ENCODE results near the gene RTP5. TPM values are rescaled to one million over a fixed set of nuclear protein-coding genes. Genes with fewer than 3 reads are reported as not detected.

Gene RTP5
- polyA plus RNA-seq, 1 experiment, result not detected

- POLR2A ChIA-PET, result no interaction called here
- TF ChIP-seq CTCF (IDR thresholded peaks at IDR 0.05; ENCODE audit: insufficient read depth, low read depth, low read length), result no peak
- CTCF ChIA-PET, result interaction anchor here (1.1 kb wide), 1 partner anchor 14 kb away, joined by 3 read pairs; no protein-coding TSS in a partner anchor
- no peaks in the 10 kb centered on the region for H3K36me3 ChIP-seq (ENCODE audit: control insufficient read depth, insufficient read depth, low read length)
- H3K4me3 ChIP-seq (ENCODE audit: low read depth, low read length), result no peak overlapping the region
- no peak for DNase-seq (ENCODE audit: low read depth)
- no peaks in the 10 kb centered on the region for H3K27me3 ChIP-seq (ENCODE audit: control insufficient read depth, insufficient read depth, low read length)
Measured at GRCh38 chr2:241884951-241885290, 15.4 kb downstream of the RTP5 start.

- no peak for DNase-seq (ENCODE audit: low read depth)
- POLR2A ChIA-PET, result no interaction called here
- CTCF ChIA-PET, result interaction anchor here (1.0 to 1.1 kb wide), 2 partner anchors 13 to 220 kb away, joined by 3 read pairs; no protein-coding TSS in a partner anchor
- Histone ChIP-seq H3K36me3 (ENCODE audit: control insufficient read depth, insufficient read depth, low read length) (no peaks in the 10 kb centered on the region), H3K27me3 (ENCODE audit: control insufficient read depth, insufficient read depth, low read length) (no peaks in the 10 kb centered on the region), H3K4me3 (ENCODE audit: low read depth, low read length) (no peak overlapping the region)
- TF ChIP-seq CTCF (IDR thresholded peaks at IDR 0.05; ENCODE audit: insufficient read depth, low read depth, low read length), result no peak
Measured at GRCh38 chr2:241885291-241885945, 15.9 kb downstream of the RTP5 start.

GRCh38 chr2:241885946-241886643 is 16.6 kb downstream of the RTP5 start:
- Histone ChIP-seq H3K36me3 (ENCODE audit: control insufficient read depth, insufficient read depth, low read length) (no peaks in the 10 kb centered on the region), H3K27me3 (ENCODE audit: control insufficient read depth, insufficient read depth, low read length) (no peaks in the 10 kb centered on the region), H3K4me3 (ENCODE audit: low read depth, low read length) (no peak overlapping the region)
- TF ChIP-seq CTCF (IDR thresholded peaks at IDR 0.05; ENCODE audit: insufficient read depth, low read depth, low read length), result no peak
- no peak for DNase-seq (ENCODE audit: low read depth)
- CTCF ChIA-PET, result interaction anchor here (1.0 kb wide), 1 partner anchor 221 kb away, joined by 3 read pairs; no protein-coding TSS in a partner anchor
- POLR2A ChIA-PET, result no interaction called here

- Histone ChIP-seq H3K4me3 (ENCODE audit: low read depth, low read length) (no peak overlapping the region), H3K36me3 (ENCODE audit: control insufficient read depth, insufficient read depth, low read length) (no peaks in the 10 kb centered on the region), H3K27me3 (ENCODE audit: control insufficient read depth, insufficient read depth, low read length) (no peaks in the 10 kb centered on the region)
- CTCF ChIA-PET, result interaction anchor here (0.6 to 1.0 kb wide), 2 partner anchors 210 to 222 kb away, joined by 3 read pairs; no protein-coding TSS in a partner anchor
- DNase-seq (ENCODE audit: low read depth), result no peak
- POLR2A ChIA-PET, result no interaction called here
- no peak for TF ChIP-seq CTCF (IDR thresholded peaks at IDR 0.05; ENCODE audit: insufficient read depth, low read depth, low read length)
Measured at GRCh38 chr2:241886840-241887447, 17.4 kb downstream of the RTP5 start.

GRCh38 chr2:241887806-241888522 is 18.4 kb downstream of the RTP5 start:
- ChIA-PET CTCF (no interaction called here), POLR2A (no interaction called here)
- Histone ChIP-seq H3K27me3 (ENCODE audit: control insufficient read depth, insufficient read depth, low read length) (no peaks in the 10 kb centered on the region), H3K4me3 (ENCODE audit: low read depth, low read length) (no peak overlapping the region), H3K36me3 (ENCODE audit: control insufficient read depth, insufficient read depth, low read length) (no peaks in the 10 kb centered on the region)
- DNase-seq (ENCODE audit: low read depth), result no peak
- TF ChIP-seq CTCF (IDR thresholded peaks at IDR 0.05; ENCODE audit: insufficient read depth, low read depth, low read length), result no peak
